ENCODE results near the gene REEP3.
"Not testable (repeated sequence)": the region's sequence is repeated elsewhere in the genome, so short reads cannot be mapped to it uniquely, and the experiment has no call there.

REEP3 gene

GRCh38 chr10:63547628-63548360 is 26.6 kb downstream of the REEP3 start:
- CTCF ChIA-PET = interaction anchor here (0.7 kb wide), 1 partner anchor 46 kb away, joined by 3 read pairs; no protein-coding TSS in a partner anchor
- Mint-ChIP-seq H3K9me3 (no peaks in the 10 kb centered on the region), H3K4me1 (peaks cover under 1% of the 10 kb centered on the region), H3K4me3 (no peak overlapping the region), H3K27me3 (no peaks in the 10 kb centered on the region), H3K27ac (no peak overlapping the region), H3K36me3 (peaks cover 9% of the 10 kb centered on the region)
- no peak for DNase-seq

- no peak for DNase-seq
- no peak overlapping the region for H3K27ac Mint-ChIP-seq
- H3K36me3 Mint-ChIP-seq = peaks cover 9% of the 10 kb centered on the region
- no peaks in the 10 kb centered on the region for H3K9me3 Mint-ChIP-seq
- no peak overlapping the region for H3K4me3 Mint-ChIP-seq
- CTCF ChIA-PET = interaction anchor here (0.7 kb wide), 1 partner anchor 47 kb away, joined by 3 read pairs; no protein-coding TSS in a partner anchor
- H3K4me1 Mint-ChIP-seq = peaks cover 7% of the 10 kb centered on the region
- no peaks in the 10 kb centered on the region for H3K27me3 Mint-ChIP-seq
Observed at GRCh38 chr10:63548860-63549259, 27.7 kb downstream of the REEP3 start.

- H3K4me3 Mint-ChIP-seq = no peak overlapping the region
- H3K36me3 Mint-ChIP-seq = peaks cover 11% of the 10 kb centered on the region
- H3K4me1 Mint-ChIP-seq = peaks cover 16% of the 10 kb centered on the region
- CTCF ChIA-PET = no interaction called here
- no peaks in the 10 kb centered on the region for H3K27me3 Mint-ChIP-seq
- H3K27ac Mint-ChIP-seq = no peak overlapping the region
- no peaks in the 10 kb centered on the region for H3K9me3 Mint-ChIP-seq
- DNase-seq = no peak
Observed at GRCh38 chr10:63549810-63550209, 28.6 kb downstream of the REEP3 start.

- CTCF ChIA-PET = no interaction called here
- Mint-ChIP-seq H3K27me3 (no peaks in the 10 kb centered on the region), H3K27ac (peak overlapping the region; percentile 22), H3K9me3 (no peaks in the 10 kb centered on the region), H3K4me3 (no peak overlapping the region), H3K4me1 (peaks cover 26% of the 10 kb centered on the region), H3K36me3 (peaks cover 1% of the 10 kb centered on the region)
- no peak for DNase-seq
Observed at GRCh38 chr10:63553031-63553430, 31.8 kb downstream of the REEP3 start.

- Mint-ChIP-seq H3K9me3 (no peaks in the 10 kb centered on the region), H3K4me1 (peaks cover 26% of the 10 kb centered on the region), H3K4me3 (no peak overlapping the region), H3K27me3 (no peaks in the 10 kb centered on the region), H3K36me3 (peaks cover 1% of the 10 kb centered on the region), H3K27ac (no peak overlapping the region)
- CTCF ChIA-PET = no interaction called here
- no peak for DNase-seq
Observed at GRCh38 chr10:63553473-63553872, 32.3 kb downstream of the REEP3 start.

- Mint-ChIP-seq H3K4me3 (no peak overlapping the region), H3K27ac (no peak overlapping the region), H3K4me1 (peaks cover 26% of the 10 kb centered on the region), H3K27me3 (no peaks in the 10 kb centered on the region), H3K36me3 (peaks cover 1% of the 10 kb centered on the region), H3K9me3 (no peaks in the 10 kb centered on the region)
- CTCF ChIA-PET = no interaction called here
- peak; percentile 57 for DNase-seq
Observed at GRCh38 chr10:63554657-63555056, 33.5 kb downstream of the REEP3 start.

GRCh38 chr10:63555330-63555729 is 34.1 kb downstream of the REEP3 start:
- no peaks in the 10 kb centered on the region for H3K9me3 Mint-ChIP-seq
- no peak overlapping the region for H3K4me3 Mint-ChIP-seq
- CTCF ChIA-PET = no interaction called here
- H3K27ac Mint-ChIP-seq = no peak overlapping the region
- no peak for DNase-seq
- peaks cover 26% of the 10 kb centered on the region for H3K4me1 Mint-ChIP-seq
- no peaks in the 10 kb centered on the region for H3K27me3 Mint-ChIP-seq
- H3K36me3 Mint-ChIP-seq = peaks cover 1% of the 10 kb centered on the region

- no peak overlapping the region for H3K4me3 Mint-ChIP-seq
- no peaks in the 10 kb centered on the region for H3K9me3 Mint-ChIP-seq
- peaks cover 22% of the 10 kb centered on the region for H3K4me1 Mint-ChIP-seq
- CTCF ChIA-PET = no interaction called here
- H3K27me3 Mint-ChIP-seq = no peaks in the 10 kb centered on the region
- DNase-seq = no peak
- H3K27ac Mint-ChIP-seq = no peak overlapping the region
- H3K36me3 Mint-ChIP-seq = peaks cover 1% of the 10 kb centered on the region
Observed at GRCh38 chr10:63558132-63558784, 37.1 kb downstream of the REEP3 start.

- Mint-ChIP-seq H3K27ac (no peak overlapping the region), H3K9me3 (no peaks in the 10 kb centered on the region), H3K27me3 (no peaks in the 10 kb centered on the region), H3K36me3 (no peaks in the 10 kb centered on the region), H3K4me1 (peaks cover 5% of the 10 kb centered on the region), H3K4me3 (no peak overlapping the region)
- CTCF ChIA-PET = no interaction called here
- no peak for DNase-seq
Observed at GRCh38 chr10:63561341-63561740, 40.1 kb downstream of the REEP3 start.

- Mint-ChIP-seq H3K4me1 (peaks cover 5% of the 10 kb centered on the region), H3K27me3 (no peaks in the 10 kb centered on the region), H3K9me3 (no peaks in the 10 kb centered on the region), H3K4me3 (no peak overlapping the region), H3K36me3 (peaks cover 4% of the 10 kb centered on the region), H3K27ac (no peak overlapping the region)
- CTCF ChIA-PET = no interaction called here
- DNase-seq = no peak
Observed at GRCh38 chr10:63562391-63562790, 41.2 kb downstream of the REEP3 start.

GRCh38 chr10:63562857-63563256 is 41.7 kb downstream of the REEP3 start:
- H3K27me3 Mint-ChIP-seq = no peaks in the 10 kb centered on the region
- H3K36me3 Mint-ChIP-seq = peaks cover 6% of the 10 kb centered on the region
- no peak overlapping the region for H3K4me3 Mint-ChIP-seq
- no peaks in the 10 kb centered on the region for H3K9me3 Mint-ChIP-seq
- no peak for DNase-seq
- CTCF ChIA-PET = no interaction called here
- peaks cover 5% of the 10 kb centered on the region for H3K4me1 Mint-ChIP-seq
- H3K27ac Mint-ChIP-seq = no peak overlapping the region

GRCh38 chr10:63563623-63564022 is 42.4 kb downstream of the REEP3 start:
- CTCF ChIA-PET = no interaction called here
- H3K4me1 Mint-ChIP-seq = peaks cover 5% of the 10 kb centered on the region
- H3K27ac Mint-ChIP-seq = no peak overlapping the region
- no peak for DNase-seq
- H3K4me3 Mint-ChIP-seq = no peak overlapping the region
- H3K36me3 Mint-ChIP-seq = peaks cover 6% of the 10 kb centered on the region
- H3K9me3 Mint-ChIP-seq = no peaks in the 10 kb centered on the region
- H3K27me3 Mint-ChIP-seq = no peaks in the 10 kb centered on the region

- DNase-seq, H3K4me1 Mint-ChIP-seq, H3K27ac Mint-ChIP-seq, CTCF ChIA-PET, H3K27me3 Mint-ChIP-seq, H3K9me3 Mint-ChIP-seq, H3K4me3 Mint-ChIP-seq, H3K36me3 Mint-ChIP-seq: not testable (repeated sequence)
Observed at GRCh38 chr10:63564731-63565130, 43.5 kb downstream of the REEP3 start.

GRCh38 chr10:63573068-63573697 is 52.0 kb downstream of the REEP3 start:
- CTCF ChIA-PET = no interaction called here

GRCh38 chr10:63574011-63574410 is 52.8 kb downstream of the REEP3 start:
- peaks cover 21% of the 10 kb centered on the region for H3K36me3 Mint-ChIP-seq
- DNase-seq = no peak
- H3K27ac Mint-ChIP-seq = no peak overlapping the region
- no peak overlapping the region for H3K4me3 Mint-ChIP-seq
- peaks cover 25% of the 10 kb centered on the region for H3K4me1 Mint-ChIP-seq
- H3K9me3 Mint-ChIP-seq = no peaks in the 10 kb centered on the region
- CTCF ChIA-PET = interaction anchor here (0.9 kb wide), 1 partner anchor 146 kb away, joined by 3 read pairs; no protein-coding TSS in a partner anchor
- H3K27me3 Mint-ChIP-seq = no peaks in the 10 kb centered on the region

More at GRCh38 chr10:63573068-63573697, 52.0 kb downstream of the REEP3 start:
- H3K27ac Mint-ChIP-seq = peak overlapping the region; percentile 83
- H3K9me3 Mint-ChIP-seq = no peaks in the 10 kb centered on the region
- DNase-seq = no peak
- peaks cover 25% of the 10 kb centered on the region for H3K4me1 Mint-ChIP-seq
- H3K27me3 Mint-ChIP-seq = no peaks in the 10 kb centered on the region
- no peak overlapping the region for H3K4me3 Mint-ChIP-seq
- H3K36me3 Mint-ChIP-seq = peaks cover 21% of the 10 kb centered on the region

Measured in activated naive CD4-positive, alpha-beta T cell treated with anti-CD3 and anti-CD28 coated beads, Interleukin-2, amount 10 ng/mL, durations not matched to agents 7 days and 5 days (primary cell).